Stomach smooth muscle (tissue), 2 donors: ENCODE data around the gene PYGM.

Experiments
- H3K27ac ChIP-seq: one replicate; pipeline ENCODE4 v1.7.0; 2013; ENCODE audit warnings: mild to moderate bottlenecking, low read length, inconsistent platforms
- H3K27me3 ChIP-seq, 2 donors: one replicate each; pipeline ENCODE4 v1.7.0; 2013; ENCODE audit warnings: low read length in 2 of 2; ENCODE audit not compliant: insufficient read depth in 2 of 2, control insufficient read depth in 1 of 2
- H3K36me3 ChIP-seq, 2 donors: one replicate each; pipeline ENCODE4 v1.7.0; 2013; ENCODE audit warnings: low read length in 2 of 2; ENCODE audit not compliant: control insufficient read depth in 2 of 2, insufficient read depth in 2 of 2
- H3K4me1 ChIP-seq: one replicate; pipeline ENCODE4 v1.7.0; 2013; ENCODE audit warnings: low read length; ENCODE audit not compliant: control insufficient read depth, insufficient read depth
- H3K4me3 ChIP-seq, 2 donors: one replicate each; pipeline ENCODE4 v1.7.0; 2013; ENCODE audit warnings: low read length in 2 of 2
- H3K9ac ChIP-seq, 2 donors: one replicate each; pipeline ENCODE4 v1.7.0; 2013; ENCODE audit warnings: low read length in 2 of 2, mild to moderate bottlenecking in 1 of 2
- H3K9me3 ChIP-seq, 2 donors: one replicate each; pipeline ENCODE4 v1.7.0; 2013; ENCODE audit warnings: low read length in 2 of 2; ENCODE audit not compliant: control insufficient read depth in 2 of 2
- donor health status: healthy.
- donor health status: Pancreatic carcinoma.

PYGM gene

DNA sequence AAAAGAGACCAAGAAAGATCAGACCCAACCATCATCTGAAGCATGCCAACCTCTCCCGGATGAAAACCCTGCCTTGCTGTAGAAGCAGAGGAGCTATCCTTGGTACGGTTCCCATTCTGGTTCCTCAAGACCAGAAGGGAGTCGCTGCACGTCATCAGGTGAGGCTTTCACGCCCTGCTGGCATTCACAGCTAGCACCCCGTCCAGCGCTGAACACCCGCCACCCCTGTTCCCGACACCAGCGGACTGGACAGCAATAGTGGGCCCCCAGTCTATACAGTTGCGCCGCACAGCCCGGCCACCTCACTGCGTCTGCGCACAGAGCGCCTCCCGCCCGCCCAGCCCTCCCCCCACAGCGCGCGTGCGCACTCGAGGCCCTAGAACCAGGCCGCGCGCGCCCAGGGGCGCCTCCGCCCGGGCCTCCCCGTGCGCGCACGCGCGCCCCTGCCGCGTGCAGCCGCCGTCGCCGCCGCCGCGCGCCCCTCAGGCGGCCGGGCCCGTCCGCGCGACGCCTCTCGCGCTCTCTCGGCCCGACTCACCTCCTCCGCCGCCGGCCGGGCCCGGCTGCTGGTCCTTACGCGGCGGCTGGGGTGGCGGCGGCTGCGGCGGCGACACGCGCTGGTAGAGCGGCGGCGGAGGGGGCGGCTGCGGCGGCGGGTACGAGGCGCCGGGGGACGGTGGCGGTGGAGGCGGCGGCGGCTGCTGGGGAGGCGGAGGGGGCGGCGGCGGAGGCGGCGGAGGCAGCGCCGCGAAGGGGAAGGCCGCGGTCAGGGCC is 17.9 kb upstream of the PYGM start:
- peak overlapping the region; percentile 86 to 89 for H3K9ac ChIP-seq
- H3K4me1 ChIP-seq = peaks cover 28% of the 10 kb centered on the region
- H3K27ac ChIP-seq = peak overlapping the region; percentile 93
- H3K9me3 ChIP-seq = no peaks in the 10 kb centered on the region
- H3K4me3 ChIP-seq = peak overlapping the region; percentile 95 to 98
- H3K36me3 ChIP-seq = peaks cover 28 to 40% of the 10 kb centered on the region in 2 donors
- no peaks in the 10 kb centered on the region for H3K27me3 ChIP-seq

GRCh38 chr11:64776875-64777274 is 17.1 kb upstream of the PYGM start:
- H3K27ac ChIP-seq = peak overlapping the region; percentile 55
- peak overlapping the region; percentile 84 to 86 for H3K9ac ChIP-seq
- peaks cover 31% of the 10 kb centered on the region for H3K4me1 ChIP-seq
- peak overlapping the region; percentile 95 to 98 for H3K4me3 ChIP-seq
- peaks cover 31 to 46% of the 10 kb centered on the region in 2 donors for H3K36me3 ChIP-seq
- no peaks in the 10 kb centered on the region for H3K9me3 ChIP-seq
- H3K27me3 ChIP-seq = no peaks in the 10 kb centered on the region

DNA sequence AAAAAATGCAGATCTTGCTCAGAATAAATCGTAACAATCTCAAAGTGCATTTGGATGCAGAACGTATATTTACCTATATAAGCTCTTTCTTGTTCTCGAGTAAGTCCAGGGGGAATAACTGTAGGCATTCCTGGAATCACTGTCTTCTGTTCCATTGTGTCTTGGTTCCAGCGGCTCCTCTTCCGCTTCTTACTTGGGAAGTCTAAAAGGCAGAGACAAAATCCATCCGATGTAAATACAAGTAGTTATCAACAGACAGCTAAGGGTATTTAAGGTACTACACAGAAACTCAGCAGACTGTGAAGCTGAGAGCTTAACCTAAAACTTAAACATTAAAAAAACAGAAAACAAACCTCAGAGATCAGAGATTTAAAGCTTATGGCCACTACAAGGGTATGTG is 16.7 kb upstream of the PYGM start:
- Histone ChIP-seq H3K4me1 (peaks cover 31% of the 10 kb centered on the region), H3K27me3 (no peaks in the 10 kb centered on the region), H3K9me3 (no peaks in the 10 kb centered on the region), H3K9ac (peak overlapping the region; percentile 84 to 86), H3K36me3 (peaks cover 36 to 51% of the 10 kb centered on the region in 2 donors), H3K27ac (no peak overlapping the region), H3K4me3 (peak overlapping the region; percentile 95 to 98)

GRCh38 chr11:64774144-64774543 is 14.4 kb upstream of the PYGM start:
- Histone ChIP-seq H3K36me3 (peaks cover 58 to 73% of the 10 kb centered on the region in 2 donors), H3K4me1 (peaks cover 29% of the 10 kb centered on the region), H3K27ac (no peak overlapping the region), H3K27me3 (no peaks in the 10 kb centered on the region), H3K9me3 (no peaks in the 10 kb centered on the region), H3K4me3 (no peak overlapping the region), H3K9ac (no peak overlapping the region)

- Histone ChIP-seq H3K4me1 (peaks cover 36% of the 10 kb centered on the region), H3K27ac (no peak overlapping the region), H3K9ac (no peak overlapping the region)
These were observed 12.7 kb upstream of the PYGM start for GRCh38 chr11:64772303-64773018.

DNA sequence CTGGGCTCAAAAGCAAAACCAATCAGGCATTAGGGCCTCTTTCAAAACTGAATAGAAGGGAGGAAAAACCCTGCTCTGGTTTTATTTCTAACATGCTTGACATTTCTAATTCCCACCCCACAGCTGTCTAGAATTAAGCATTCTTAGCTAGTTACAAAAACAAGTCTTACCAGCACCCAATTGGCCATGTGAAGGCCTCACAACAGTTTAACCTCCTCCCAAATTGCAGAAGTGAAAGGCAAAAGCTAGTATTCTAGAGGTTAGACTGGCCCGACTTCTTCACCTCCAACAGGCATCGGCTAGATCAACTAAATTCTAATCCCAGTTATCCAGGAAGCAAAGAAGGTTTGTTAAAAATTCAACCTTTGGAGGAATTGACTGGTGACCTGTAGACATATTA is 12.1 kb upstream of the PYGM start:
- H3K36me3 ChIP-seq = peaks cover 81 to 93% of the 10 kb centered on the region in 2 donors
- no peak overlapping the region for H3K4me3 ChIP-seq
- H3K4me1 ChIP-seq = peaks cover 34% of the 10 kb centered on the region
- no peaks in the 10 kb centered on the region for H3K27me3 ChIP-seq
- no peaks in the 10 kb centered on the region for H3K9me3 ChIP-seq
- peak overlapping the region; percentile 7 for H3K27ac ChIP-seq
- H3K9ac ChIP-seq = no peak overlapping the region

More at GRCh38 chr11:64772303-64773018, 12.7 kb upstream of the PYGM start:
- H3K4me3 ChIP-seq = no peak overlapping the region
- no peaks in the 10 kb centered on the region for H3K9me3 ChIP-seq
- peaks cover 75 to 90% of the 10 kb centered on the region in 2 donors for H3K36me3 ChIP-seq
- H3K27me3 ChIP-seq = no peaks in the 10 kb centered on the region

GRCh38 chr11:64770120-64770519 is 10.3 kb upstream of the PYGM start:
- peaks cover 22% of the 10 kb centered on the region for H3K4me1 ChIP-seq
- no peak overlapping the region for H3K4me3 ChIP-seq
- H3K27me3 ChIP-seq = no peaks in the 10 kb centered on the region
- peaks cover 80 to 84% of the 10 kb centered on the region in 2 donors for H3K36me3 ChIP-seq
- H3K9me3 ChIP-seq = no peaks in the 10 kb centered on the region
- H3K9ac ChIP-seq = no peak overlapping the region
- no peak overlapping the region for H3K27ac ChIP-seq

- peaks cover 29% of the 10 kb centered on the region for H3K4me1 ChIP-seq
These were observed 9.5 kb upstream of the PYGM start for GRCh38 chr11:64769283-64769682.

DNA sequence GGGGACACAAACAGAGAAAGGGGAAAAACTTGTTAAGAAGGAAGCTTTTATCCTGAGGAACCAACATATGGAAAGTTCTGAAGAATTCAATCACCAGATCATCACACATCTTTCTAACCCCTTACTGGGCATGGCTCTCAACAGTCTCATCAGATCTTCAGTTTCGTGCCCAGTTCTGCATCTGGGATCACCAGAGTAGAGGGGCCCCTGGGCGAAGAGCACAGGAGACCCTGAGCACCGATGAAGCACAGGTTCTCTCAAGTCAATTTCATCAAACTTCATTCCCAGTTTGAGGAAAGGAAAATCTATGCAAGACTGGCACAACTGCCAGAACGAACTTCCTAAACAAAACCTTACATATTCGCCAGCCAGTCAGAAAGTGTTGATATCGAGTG is 8.5 kb upstream of the PYGM start:
- Histone ChIP-seq H3K27ac (peak overlapping the region; percentile 78), H3K4me1 (peaks cover 35% of the 10 kb centered on the region), H3K4me3 (no peak overlapping the region)

More at GRCh38 chr11:64769283-64769682, 9.5 kb upstream of the PYGM start:
- peaks cover 84 to 86% of the 10 kb centered on the region in 2 donors for H3K36me3 ChIP-seq
- no peak overlapping the region for H3K27ac ChIP-seq
- no peaks in the 10 kb centered on the region for H3K27me3 ChIP-seq
- no peak overlapping the region for H3K9ac ChIP-seq
- no peak overlapping the region for H3K4me3 ChIP-seq
- no peaks in the 10 kb centered on the region for H3K9me3 ChIP-seq

GRCh38 chr11:64767344-64768299 is 7.8 kb upstream of the PYGM start:
- Histone ChIP-seq H3K27me3 (no peaks in the 10 kb centered on the region), H3K4me1 (peaks cover 35% of the 10 kb centered on the region), H3K4me3 (no peak overlapping the region), H3K9me3 (no peaks in the 10 kb centered on the region), H3K9ac (peak overlapping the region in 1 of 2 donors; percentile 5), H3K27ac (peak overlapping the region; percentile 78), H3K36me3 (peaks cover 82% of the 10 kb centered on the region in 2 donors)

More for the DNA sequence above, 8.5 kb upstream of the PYGM start:
- Histone ChIP-seq H3K9me3 (no peaks in the 10 kb centered on the region), H3K36me3 (peaks cover 83 to 88% of the 10 kb centered on the region in 2 donors), H3K9ac (no peak overlapping the region), H3K27me3 (no peaks in the 10 kb centered on the region)
